Measurements from ENCODE around the gene DLX6.
A peak's percentile ranks its signal among the peaks of the same experiment; 100 is the strongest.

Gene DLX6

GRCh38 chr7:96995406-96996110 is 9.8 kb upstream of the DLX6 start:
- H3K4me3 ChIP-seq (ENCODE audit: low read depth, low read length) = no peak overlapping the region

DNA sequence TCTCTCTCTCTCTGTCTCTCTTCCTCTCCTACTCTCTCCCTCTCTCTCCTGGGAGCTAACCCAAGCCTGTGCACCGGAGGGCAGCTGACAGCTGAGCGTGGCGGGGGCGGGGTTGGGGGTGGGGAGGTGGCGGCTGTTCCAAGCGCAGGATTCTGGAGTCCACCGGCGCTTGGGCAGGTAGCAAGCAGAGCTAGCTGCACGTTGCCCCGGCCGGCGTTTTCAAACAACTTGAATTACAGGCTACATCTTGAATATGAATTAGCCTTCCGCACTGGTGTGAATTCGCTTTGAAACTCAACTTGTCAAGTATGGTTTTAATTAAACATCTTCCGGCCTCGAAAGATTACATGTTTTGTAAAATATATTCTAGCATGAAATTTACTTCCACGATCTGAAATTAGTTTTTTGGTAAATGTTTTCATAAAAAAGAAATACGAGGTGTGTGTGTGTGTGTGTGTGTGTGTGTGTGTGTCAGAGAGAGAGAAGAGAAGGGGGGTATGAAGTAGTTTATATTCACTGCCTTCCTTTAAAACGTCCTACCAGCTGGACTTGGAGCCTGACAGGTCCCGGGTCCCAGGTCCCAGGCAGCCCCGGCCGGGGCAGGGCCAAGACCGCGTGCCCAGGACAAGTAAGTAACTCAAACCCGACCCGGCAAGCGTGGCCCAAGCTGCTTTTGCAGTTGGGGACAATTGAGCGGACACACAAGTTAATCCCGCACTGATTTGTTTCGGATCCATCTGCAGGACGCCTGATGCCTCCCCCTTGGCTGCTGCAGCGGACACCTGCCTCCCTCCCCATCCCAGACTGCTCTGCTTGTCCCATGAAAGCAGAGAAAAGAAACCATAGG is 9.0 kb upstream of the DLX6 start:
- H3K4me3 ChIP-seq (ENCODE audit: low read depth, low read length) = no peak overlapping the region

- no peak overlapping the region for H3K4me3 ChIP-seq (ENCODE audit: low read depth, low read length)
Observed at GRCh38 chr7:96996958-96997511, 8.3 kb upstream of the DLX6 start.

- H3K4me3 ChIP-seq (ENCODE audit: low read depth, low read length) = no peak overlapping the region
Observed at GRCh38 chr7:96997512-96998032, 7.8 kb upstream of the DLX6 start.

GRCh38 chr7:96998333-96998732 is 7.0 kb upstream of the DLX6 start:
- H3K4me3 ChIP-seq (ENCODE audit: low read depth, low read length) = no peak overlapping the region

- no peak overlapping the region for H3K4me3 ChIP-seq (ENCODE audit: low read depth, low read length)
Observed at GRCh38 chr7:96998744-96999143, 6.6 kb upstream of the DLX6 start.

- no peak overlapping the region for H3K4me3 ChIP-seq (ENCODE audit: low read depth, low read length)
Observed at GRCh38 chr7:97001221-97001620, 4.1 kb upstream of the DLX6 start.

DNA sequence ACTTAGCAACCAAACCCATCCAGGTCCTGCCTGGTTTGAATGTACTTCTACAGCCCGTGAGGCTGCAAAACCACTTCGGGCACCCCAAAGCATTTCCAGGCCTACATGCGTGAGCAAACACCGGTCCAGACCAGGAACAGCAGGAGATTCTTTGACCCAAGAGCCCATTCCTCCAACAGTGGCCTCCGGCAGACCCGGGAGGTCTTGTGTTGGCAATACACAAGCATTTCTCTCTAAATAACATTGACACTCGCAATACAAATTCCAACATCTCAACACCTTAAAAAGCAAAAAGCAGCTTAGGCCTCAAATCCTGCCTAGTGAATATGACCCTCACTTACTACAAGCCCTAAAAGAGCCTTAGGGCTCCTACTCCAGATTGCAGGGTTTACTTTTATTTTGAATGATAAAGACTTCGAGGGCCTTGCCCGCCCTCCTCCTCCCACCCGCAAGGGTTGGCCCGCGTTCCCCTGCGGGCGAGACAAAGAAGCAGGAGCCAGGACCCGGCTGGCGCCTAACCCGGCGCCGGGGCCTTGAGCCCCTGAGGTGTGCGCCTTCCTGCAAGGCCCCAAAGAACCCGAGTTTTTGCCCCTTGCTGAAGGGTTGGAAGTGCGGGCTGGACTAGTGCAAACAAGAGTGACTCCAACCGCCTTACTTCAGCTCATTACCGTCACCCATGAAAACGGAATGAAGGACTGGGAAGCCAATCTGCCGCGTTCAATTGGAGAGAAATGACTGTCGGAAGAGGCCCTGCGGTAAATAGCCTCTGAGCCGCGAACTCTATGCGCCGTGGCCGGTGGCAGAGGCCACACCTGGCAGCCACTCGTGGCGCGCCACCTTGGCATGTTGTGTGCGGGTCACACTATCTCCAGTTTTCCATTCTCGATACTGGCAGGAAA is 3.4 kb upstream of the DLX6 start:
- no peak overlapping the region for H3K4me3 ChIP-seq (ENCODE audit: low read depth, low read length)

GRCh38 chr7:97002555-97003261 is 2.6 kb upstream of the DLX6 start:
- H3K4me3 ChIP-seq (ENCODE audit: low read depth, low read length) = no peak overlapping the region

- H3K4me3 ChIP-seq (ENCODE audit: low read depth, low read length) = no peak overlapping the region
Observed at GRCh38 chr7:97003262-97004246, 1.8 kb upstream of the DLX6 start.

DNA sequence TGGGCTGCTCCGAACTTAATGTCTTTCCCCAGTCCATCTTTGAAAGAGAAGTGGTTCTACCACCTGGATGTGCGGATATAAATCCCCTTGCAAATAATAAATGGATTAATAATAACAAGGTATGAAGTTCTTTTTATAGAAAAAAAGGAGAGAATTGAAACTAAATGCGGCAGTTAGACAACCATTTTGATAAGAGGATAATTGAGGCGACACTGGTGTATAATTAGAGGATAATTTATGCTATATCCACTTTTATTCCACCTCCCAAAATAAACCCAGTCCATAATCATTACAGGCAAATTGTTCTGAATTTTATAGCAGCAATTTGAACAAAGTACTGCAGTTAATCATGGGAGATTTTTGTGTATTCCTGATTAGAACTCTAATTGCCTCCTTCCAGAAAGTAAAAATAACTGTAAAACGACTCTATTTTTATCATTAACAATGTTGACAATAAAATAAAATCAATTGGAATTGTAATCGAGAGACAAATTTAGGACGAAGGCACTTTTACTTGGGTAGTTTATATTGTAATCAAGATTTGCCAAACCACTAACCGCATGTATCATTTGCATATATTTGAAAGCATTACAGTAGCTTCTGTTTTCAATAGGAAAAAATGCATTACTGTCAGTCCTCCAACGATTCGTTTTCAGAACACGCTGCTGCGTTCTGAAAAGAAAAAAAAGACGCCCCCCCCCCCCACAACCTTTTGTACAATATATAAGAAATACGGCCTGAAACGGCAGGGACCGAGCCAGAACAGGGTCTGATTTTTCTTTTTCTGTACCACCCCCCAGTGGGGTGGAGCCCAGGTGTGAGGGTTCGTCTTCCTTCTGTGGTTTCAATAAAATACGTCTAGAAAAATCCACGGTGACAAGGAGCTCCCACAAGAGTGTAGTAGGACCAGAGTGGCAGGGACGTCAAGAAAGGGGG is 838 bp upstream of the DLX6 start:
- peak overlapping the region; percentile 1 for H3K4me3 ChIP-seq (ENCODE audit: low read depth, low read length)

- peak overlapping the region; percentile 34 for H3K4me3 ChIP-seq (ENCODE audit: low read depth, low read length)
Observed at GRCh38 chr7:97006055-97006815, 882 bp downstream of the DLX6 start.

- peak overlapping the region; percentile 17 for H3K4me3 ChIP-seq (ENCODE audit: low read depth, low read length)
Observed at GRCh38 chr7:97006816-97007582, 1.6 kb downstream of the DLX6 start.

DNA sequence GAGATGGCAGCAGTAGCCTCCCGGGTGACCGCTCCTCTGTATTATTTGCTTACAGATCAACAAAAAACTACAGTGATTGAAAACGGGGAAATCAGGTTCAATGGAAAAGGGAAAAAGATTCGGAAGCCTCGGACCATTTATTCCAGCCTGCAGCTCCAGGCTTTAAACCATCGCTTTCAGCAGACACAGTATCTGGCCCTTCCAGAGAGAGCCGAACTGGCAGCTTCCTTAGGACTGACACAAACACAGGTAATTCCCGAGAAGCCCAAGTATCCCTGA is 2.2 kb downstream of the DLX6 start:
- H3K4me3 ChIP-seq (ENCODE audit: low read depth, low read length) = no peak overlapping the region

DNA sequence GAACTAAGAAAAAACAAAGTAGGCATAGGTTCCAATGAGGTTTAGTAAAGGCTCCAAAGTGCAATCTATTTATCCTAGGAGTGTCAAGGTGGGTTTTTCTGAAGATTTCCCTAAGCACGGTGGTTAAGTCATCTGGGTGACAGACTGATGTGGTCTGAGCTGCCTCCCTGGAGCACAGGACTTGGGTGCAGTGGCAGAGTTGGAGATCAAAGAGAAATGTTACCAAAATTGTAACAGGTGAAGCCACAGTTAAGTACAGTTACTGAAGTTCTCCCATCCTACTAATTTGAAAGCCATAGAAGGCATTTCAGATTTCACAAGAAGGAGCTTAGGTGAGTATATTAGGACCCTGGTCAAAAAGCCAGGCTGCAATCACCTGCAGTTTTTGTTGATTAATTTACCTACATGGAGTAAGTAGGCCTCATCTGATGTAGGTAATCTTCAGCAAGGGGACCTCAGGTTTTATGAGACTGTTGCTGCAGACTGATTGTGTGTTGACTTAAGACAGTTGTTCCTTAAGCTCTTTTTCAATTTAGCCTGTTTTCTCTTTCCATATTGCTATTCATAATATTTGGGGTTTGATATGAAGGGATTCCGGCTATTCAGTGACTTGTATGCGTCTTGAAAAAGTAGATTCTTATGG is 3.0 kb downstream of the DLX6 start:
- H3K4me3 ChIP-seq (ENCODE audit: low read depth, low read length) = no peak overlapping the region

Measured in iPS-11a (cell line).